Lower leg skin (tissue), 4 donors: ENCODE data around the gene SLC2A3. TPM values are rescaled to one million over a fixed set of nuclear protein-coding genes. Genes with fewer than 3 reads are reported as not detected.
"Not testable (repeated sequence)": the region's sequence is repeated elsewhere in the genome, so short reads cannot be mapped to it uniquely, and the experiment has no call there.

Source experiments
- DNase-seq, 2 donors: peaks; one replicate each; pipeline ENCODE4 v3.0.0-alpha.2; 2019; ENCODE audit warnings: low spot score in 2 of 2
- H3K4me3 ChIP-seq: fragments of 200-600 bp; sonication (generic); 2 replicates; pipeline ENCODE4 v1.5.1; 2017; ENCODE audit warnings: mild to moderate bottlenecking, low read depth; ENCODE audit not compliant: poor library complexity, severe bottlenecking
- CTCF ChIP-seq, 3 donors: fragments of 450-650 bp; IDR thresholded peaks; one replicate each; pipeline ENCODE4 v1.5.1; 2016; ENCODE audit warnings: antibody characterized with exemption in 3 of 3, mild to moderate bottlenecking in 3 of 3, moderate library complexity in 2 of 3
- POLR2A ChIP-seq, 2 donors: fragments of 450-650 bp; IDR thresholded peaks; one replicate each; pipeline ENCODE4 v1.6.1; 2016 to 2017; ENCODE audit warnings: antibody characterized with exemption in 2 of 2, mild to moderate bottlenecking in 1 of 2, moderate library complexity in 1 of 2
- WGBS, 2 donors: methylation state at CpG; one replicate each; pipeline ENCODE4 v1.1.5; 2018; 5-methylcytosine and 5-hydroxymethylcytosine counted together
- intact Hi-C: fragments of 100-400 bp; cut with DNase I; formaldehyde crosslinking; loops from one replicate; pipeline ENCODE4 v1.15.0; 2023; ENCODE audit warnings: low total_unique reads
- total RNA-seq, 4 donors: library from RNA; depleted of rRNA; stranded (reverse); fragments of >200 nt; gene quantifications; one replicate each; pipeline ENCODE4 v1.1.0, GENCODE V29; 2016

The SLC2A3 gene
- total RNA-seq, 4 donors from 2014 or later = 6.8 to 38.7 (median 11.3) TPM

GRCh38 chr12:7907009-7907408, 29.0 kb downstream of the SLC2A3 start:
- 42 to 61% methylated on average over 3 of the region's 3 CpGs for WGBS, 2 donors
- no peak overlapping the region for H3K4me3 ChIP-seq
- peak in 1 of 2 donors; percentile 49 for DNase-seq
- intact Hi-C loops = no loop called here
- TF ChIP-seq POLR2A (IDR thresholded peaks at IDR 0.05) = no peak
- no peak for TF ChIP-seq CTCF (IDR thresholded peaks at IDR 0.05)

- intact Hi-C loops, DNase-seq, H3K4me3 ChIP-seq: not testable (repeated sequence)
- WGBS, 2 donors = 86 to 95% methylated on average over 4 of the region's 4 CpGs
Observed at GRCh38 chr12:7906303-7906702, 29.7 kb downstream of the SLC2A3 start.

GRCh38 chr12:7905600-7906125, 30.3 kb downstream of the SLC2A3 start:
- DNase-seq, H3K4me3 ChIP-seq, intact Hi-C loops: not testable (repeated sequence)
- WGBS, 2 donors = 53 to 66% methylated on average over 5 of the region's 5 CpGs

- intact Hi-C loops = no loop called here
- 2 to 8% methylated on average over 1 of the region's 1 CpG for WGBS, 2 donors
- DNase-seq = no peak
- H3K4me3 ChIP-seq = no peak overlapping the region
- TF ChIP-seq POLR2A (IDR thresholded peaks at IDR 0.05) (no peak), CTCF (IDR thresholded peaks at IDR 0.05) (no peak)
Observed at GRCh38 chr12:7905071-7905470, 30.9 kb downstream of the SLC2A3 start.

GRCh38 chr12:7902416-7902815, 33.6 kb downstream of the SLC2A3 start:
- WGBS, 2 donors = 68 to 79% methylated on average over 8 of the region's 8 CpGs
- H3K4me3 ChIP-seq, intact Hi-C loops: not testable (repeated sequence)
- DNase-seq = peak in 1 of 2 donors; percentile 36

GRCh38 chr12:7899755-7900154, 36.2 kb downstream of the SLC2A3 start:
- H3K4me3 ChIP-seq = no peak overlapping the region
- intact Hi-C loops = no loop called here
- DNase-seq = peak in 1 of 2 donors; percentile 28
- TF ChIP-seq CTCF (IDR thresholded peaks at IDR 0.05) = no peak
- no peak for TF ChIP-seq POLR2A (IDR thresholded peaks at IDR 0.05)
- 81% methylated on average over 7 of the region's 7 CpGs for WGBS, 2 donors

- H3K4me3 ChIP-seq, intact Hi-C loops, DNase-seq: not testable (repeated sequence)
- WGBS, 2 donors = 80 to 84% methylated on average over 4 of the region's 4 CpGs
Observed at GRCh38 chr12:7896726-7897125, 39.3 kb downstream of the SLC2A3 start.

- intact Hi-C loops = loop anchor here (5.0 kb wide), 1 partner anchor 850 kb away; no protein-coding TSS in a partner anchor
- 78 to 84% methylated on average over 4 of the region's 4 CpGs for WGBS, 2 donors
- DNase-seq = peak in 1 of 2 donors; percentile 34
- TF ChIP-seq POLR2A (IDR thresholded peaks at IDR 0.05) (no peak), CTCF (IDR thresholded peaks at IDR 0.05) (no peak)
- no peak overlapping the region for H3K4me3 ChIP-seq
Observed at GRCh38 chr12:7892186-7892980, 43.6 kb downstream of the SLC2A3 start.
